PFSK-1 (cell line): Measurements from ENCODE around the gene DTX4.

ENCODE experiments used
- FOXP2 ChIP-seq: optimal IDR thresholded peaks from 2 replicates; pipeline ENCODE3; 2011; ENCODE audit warnings: borderline replicate concordance, control low read depth, inconsistent platforms; ENCODE audit not compliant: insufficient read depth; ENCODE audit errors: extremely low read length, extremely low read depth
- POLR2AphosphoS5 ChIP-seq: IDR thresholded peaks from 2 replicates; pipeline ENCODE4 v1.6.1; 2012; ENCODE audit warnings: low read depth, mild to moderate bottlenecking, control low read depth, low read length, moderate library complexity
- SIN3A ChIP-seq: IDR thresholded peaks from 2 replicates; pipeline ENCODE4 v1.6.1; 2012; ENCODE audit warnings: mild to moderate bottlenecking, low read length, moderate library complexity, borderline replicate concordance; ENCODE audit not compliant: insufficient read depth
- TAF1 ChIP-seq: IDR thresholded peaks from 2 replicates; pipeline ENCODE4 v1.6.1; 2012; ENCODE audit warnings: low read length, control low read depth, borderline replicate concordance; ENCODE audit not compliant: insufficient read depth
- TF ChIP-seq, protein P1 (sequence below), 2 experiments: IDR thresholded peaks; 2 replicates each; pipeline versions ENCODE4 v1.6.1 to v1.8.0; 2011 to 2012; ENCODE audit warnings: low read depth in 2 of 2, low read length in 2 of 2, control low read depth in 1 of 2, inconsistent platforms in 1 of 2, mild to moderate bottlenecking in 1 of 2, moderate library complexity in 1 of 2; ENCODE audit not compliant: insufficient read depth in 1 of 2

The DTX4 gene

DNA sequence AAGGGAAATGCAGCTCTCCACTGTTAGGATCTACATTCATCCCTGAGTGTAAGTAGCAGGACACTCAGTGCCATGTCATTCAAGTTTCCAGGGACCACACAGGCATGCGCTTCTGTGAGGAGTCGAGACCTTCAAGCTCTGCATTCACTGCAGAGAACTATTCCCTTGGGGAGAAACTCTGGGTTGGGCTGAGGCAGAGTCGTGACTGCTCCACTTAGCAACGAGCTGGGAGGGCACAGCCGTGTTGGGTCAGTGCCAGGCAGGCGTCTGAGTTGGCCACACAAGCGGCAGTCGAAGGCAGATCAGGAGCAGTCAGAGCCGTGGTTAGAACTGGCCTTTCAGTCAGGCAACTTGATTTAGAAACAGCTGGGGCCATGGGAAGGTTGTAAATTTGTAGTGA is 26.1 kb downstream of the DTX4 start:
- TF ChIP-seq TAF1 (no peak), POLR2AphosphoS5 (no peak), FOXP2 (no peak), SIN3A (no peak)
- TF ChIP-seq, protein P1, sequence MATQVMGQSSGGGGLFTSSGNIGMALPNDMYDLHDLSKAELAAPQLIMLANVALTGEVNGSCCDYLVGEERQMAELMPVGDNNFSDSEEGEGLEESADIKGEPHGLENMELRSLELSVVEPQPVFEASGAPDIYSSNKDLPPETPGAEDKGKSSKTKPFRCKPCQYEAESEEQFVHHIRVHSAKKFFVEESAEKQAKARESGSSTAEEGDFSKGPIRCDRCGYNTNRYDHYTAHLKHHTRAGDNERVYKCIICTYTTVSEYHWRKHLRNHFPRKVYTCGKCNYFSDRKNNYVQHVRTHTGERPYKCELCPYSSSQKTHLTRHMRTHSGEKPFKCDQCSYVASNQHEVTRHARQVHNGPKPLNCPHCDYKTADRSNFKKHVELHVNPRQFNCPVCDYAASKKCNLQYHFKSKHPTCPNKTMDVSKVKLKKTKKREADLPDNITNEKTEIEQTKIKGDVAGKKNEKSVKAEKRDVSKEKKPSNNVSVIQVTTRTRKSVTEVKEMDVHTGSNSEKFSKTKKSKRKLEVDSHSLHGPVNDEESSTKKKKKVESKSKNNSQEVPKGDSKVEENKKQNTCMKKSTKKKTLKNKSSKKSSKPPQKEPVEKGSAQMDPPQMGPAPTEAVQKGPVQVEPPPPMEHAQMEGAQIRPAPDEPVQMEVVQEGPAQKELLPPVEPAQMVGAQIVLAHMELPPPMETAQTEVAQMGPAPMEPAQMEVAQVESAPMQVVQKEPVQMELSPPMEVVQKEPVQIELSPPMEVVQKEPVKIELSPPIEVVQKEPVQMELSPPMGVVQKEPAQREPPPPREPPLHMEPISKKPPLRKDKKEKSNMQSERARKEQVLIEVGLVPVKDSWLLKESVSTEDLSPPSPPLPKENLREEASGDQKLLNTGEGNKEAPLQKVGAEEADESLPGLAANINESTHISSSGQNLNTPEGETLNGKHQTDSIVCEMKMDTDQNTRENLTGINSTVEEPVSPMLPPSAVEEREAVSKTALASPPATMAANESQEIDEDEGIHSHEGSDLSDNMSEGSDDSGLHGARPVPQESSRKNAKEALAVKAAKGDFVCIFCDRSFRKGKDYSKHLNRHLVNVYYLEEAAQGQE (IDR thresholded peaks at IDR 0.05; ENCODE audit: insufficient read depth in 1 of 2, low read depth in 2 of 2, low read length in 2 of 2), result no peak

DNA sequence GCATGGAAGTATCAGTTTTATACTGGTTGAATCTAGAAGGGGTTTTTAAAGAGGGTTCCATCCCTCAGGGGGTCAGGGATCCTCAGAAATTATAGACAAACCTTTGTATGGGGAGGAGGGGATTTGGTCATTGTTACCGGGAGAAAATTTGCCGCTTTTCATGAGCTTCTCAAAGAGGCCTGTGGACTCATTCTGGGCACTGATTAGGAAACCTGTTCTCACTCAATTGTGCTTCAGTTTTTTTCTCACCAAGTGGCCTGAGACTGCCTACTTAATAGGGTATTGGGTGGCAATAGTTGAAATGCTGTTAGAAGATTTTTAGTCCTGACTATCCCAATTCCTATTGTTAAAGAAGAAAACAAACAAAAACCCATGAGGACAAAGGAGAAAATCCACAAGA is 26.8 kb downstream of the DTX4 start:
- TF ChIP-seq TAF1 (no peak), FOXP2 (no peak), POLR2AphosphoS5 (no peak), SIN3A (no peak)
- TF ChIP-seq, protein P1 (IDR thresholded peaks at IDR 0.05; ENCODE audit: insufficient read depth in 1 of 2, low read depth in 2 of 2, low read length in 2 of 2), result no peak

DNA sequence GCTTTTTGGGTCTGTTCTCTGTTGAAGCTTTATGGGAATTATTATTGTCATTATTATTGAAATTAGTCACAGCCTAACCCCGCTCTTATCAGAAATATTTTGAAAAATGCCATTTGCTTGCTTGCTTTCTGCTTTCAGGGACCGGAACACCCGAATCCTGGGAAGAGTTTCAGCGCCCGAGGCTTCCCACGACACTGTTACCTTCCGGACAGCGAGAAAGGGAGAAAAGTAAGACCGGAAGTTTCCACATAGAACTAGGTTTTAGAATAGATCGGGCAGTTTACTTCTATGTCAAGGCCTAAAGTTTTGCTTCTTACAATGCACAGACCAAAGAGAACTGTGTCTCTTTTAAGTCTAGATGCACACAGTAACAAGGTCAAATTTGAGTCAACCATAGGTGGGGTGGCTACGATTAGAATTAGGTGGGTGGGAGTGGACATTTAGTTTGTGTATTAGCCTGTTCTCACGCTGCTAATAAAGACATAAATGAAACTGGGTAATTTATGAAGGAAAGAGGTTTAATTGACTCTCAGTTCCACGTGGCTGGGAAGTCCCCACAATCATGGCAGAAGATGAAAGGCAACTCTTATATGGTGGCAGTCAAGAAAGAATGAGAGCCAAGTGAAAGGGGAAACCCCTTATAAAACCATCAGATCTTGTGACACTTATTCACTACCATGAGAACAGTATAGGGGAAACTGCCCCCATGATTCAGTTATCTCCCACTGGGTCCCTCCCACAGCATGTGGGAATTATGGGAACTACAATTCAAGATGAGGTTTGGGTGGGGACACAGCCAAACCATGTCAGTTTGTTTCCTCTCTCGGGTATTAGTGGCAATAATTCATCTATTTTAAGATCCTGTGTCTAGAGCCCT is 27.9 kb downstream of the DTX4 start:
- no peak for TF ChIP-seq TAF1
- TF ChIP-seq, protein P1 (IDR thresholded peaks at IDR 0.05; ENCODE audit: insufficient read depth in 1 of 2, low read depth in 2 of 2, low read length in 2 of 2), result no peak
- no peak for TF ChIP-seq FOXP2
- TF ChIP-seq POLR2AphosphoS5, result no peak
- TF ChIP-seq SIN3A, result no peak

DNA sequence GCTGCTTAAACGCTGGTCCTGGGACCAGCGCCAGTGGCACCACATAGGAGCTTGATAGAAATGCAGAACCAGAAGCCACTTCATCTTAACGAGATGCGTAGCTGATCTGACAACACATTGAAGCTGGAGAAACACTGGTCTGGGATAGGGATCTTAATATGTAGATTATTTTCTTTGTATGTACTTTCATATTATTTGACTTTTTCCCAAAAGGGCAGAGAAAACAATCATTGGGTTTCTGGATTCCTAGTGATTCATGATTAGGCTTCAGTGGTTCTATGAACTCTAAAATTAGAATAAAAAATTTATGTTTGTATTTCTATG is 28.5 kb downstream of the DTX4 start:
- TF ChIP-seq TAF1, result no peak
- no peak for TF ChIP-seq SIN3A
- TF ChIP-seq, protein P1 (IDR thresholded peaks at IDR 0.05; ENCODE audit: insufficient read depth in 1 of 2, low read depth in 2 of 2, low read length in 2 of 2), result no peak
- TF ChIP-seq FOXP2, result no peak
- TF ChIP-seq POLR2AphosphoS5, result no peak

DNA sequence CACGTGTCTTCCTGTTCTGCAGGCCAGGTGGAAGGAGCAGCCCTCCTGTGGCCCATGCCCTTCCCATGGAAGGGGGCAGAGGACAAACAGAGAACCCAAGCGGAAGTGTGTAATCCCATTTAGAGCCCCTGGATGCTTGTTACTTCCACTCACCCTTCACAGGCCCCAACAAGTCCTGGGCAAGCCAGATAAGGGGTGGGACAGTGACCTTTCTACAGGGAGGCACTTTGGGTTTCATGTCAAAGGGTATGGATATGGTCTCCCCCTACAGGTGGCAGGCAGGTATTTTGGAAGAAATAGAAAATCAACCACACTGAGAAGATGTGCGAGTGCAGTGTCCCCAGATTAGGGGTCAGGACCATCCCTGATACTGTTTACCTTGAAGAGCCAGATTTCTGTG is 29.4 kb downstream of the DTX4 start:
- TF ChIP-seq POLR2AphosphoS5, result no peak
- TF ChIP-seq, protein P1 (IDR thresholded peaks at IDR 0.05; ENCODE audit: insufficient read depth in 1 of 2, low read depth in 2 of 2, low read length in 2 of 2), result no peak
- TF ChIP-seq TAF1, result no peak
- no peak for TF ChIP-seq FOXP2
